Keratinocyte (primary cell): ENCODE results near the gene CCDC89.

Source experiments
- CTCF ChIP-seq, 3 experiments: IDR thresholded peaks in 1 of 3; conservative IDR thresholded peaks in 1 of 3; optimal IDR thresholded peaks in 1 of 3; 2 replicates in 2 of 3; 3 replicates in 1 of 3; pipeline versions ENCODE3 to v1.5.1; 2011; ENCODE audit warnings: low read length in 3 of 3, mild to moderate bottlenecking in 3 of 3, moderate library complexity in 2 of 3, control low read depth in 1 of 3, inconsistent platforms in 1 of 3; ENCODE audit not compliant: insufficient read depth in 2 of 3; ENCODE audit errors: extremely low read depth in 1 of 3
- EZH2 ChIP-seq: IDR thresholded peaks from one replicate; pipeline ENCODE4 v1.6.1; 2012; ENCODE audit warnings: inconsistent platforms, mild to moderate bottlenecking, low read length, moderate library complexity

- peak in 2 of 3 experiments; percentile 43 to 46 for TF ChIP-seq CTCF (optimal IDR thresholded peaks at IDR 0.05 in 1 of 3, IDR thresholded peaks at IDR 0.05 in 1 of 3, conservative IDR thresholded peaks at IDR 0.05 in 1 of 3; ENCODE audit: extremely low read depth in 1 of 3, insufficient read depth in 2 of 3, low read length in 3 of 3)
- no peak for TF ChIP-seq EZH2
These were observed 22.0 kb downstream of the CCDC89 start for GRCh38 chr11:85663753-85664614.
